ENCODE data around the gene FTCDNL1.

Gene FTCDNL1

GRCh38 chr2:199850718-199851500, at the start of gene FTCDNL1:
Gene FTCDNL1 (minus strand): TSS chr2:199851192. CDS start chr2:199848962, 2,230 bp downstream.
- peak; percentile 15 for DNase-seq

DNA sequence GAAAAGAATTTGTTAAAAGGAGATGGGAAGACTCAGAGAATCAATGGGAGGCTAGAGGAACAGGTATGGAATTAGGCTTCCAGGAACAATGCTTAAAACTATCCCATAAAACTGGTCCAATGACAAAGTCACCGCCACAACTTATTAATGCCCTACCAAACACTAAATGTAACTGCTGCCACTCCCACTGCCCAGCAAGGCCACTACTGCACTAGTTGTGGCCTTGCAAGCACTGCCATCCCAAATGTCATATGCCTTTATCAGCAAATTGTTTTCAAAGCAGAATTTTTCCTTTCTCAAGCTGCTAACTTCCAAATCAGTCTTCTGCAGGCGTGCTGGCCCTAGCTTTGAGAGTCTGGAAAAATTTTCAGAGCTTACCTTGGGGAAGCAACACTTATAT, 45.6 kb upstream of the FTCDNL1 start:
- DNase-seq: no peak

- DNase-seq: no peak
These were observed 44.4 kb upstream of the FTCDNL1 start for GRCh38 chr2:199895406-199895805.

GRCh38 chr2:199883474-199884212, 32.7 kb upstream of the FTCDNL1 start:
- DNase-seq: no peak

GRCh38 chr2:199882667-199883066, 31.7 kb upstream of the FTCDNL1 start:
- DNase-seq: no peak

DNA sequence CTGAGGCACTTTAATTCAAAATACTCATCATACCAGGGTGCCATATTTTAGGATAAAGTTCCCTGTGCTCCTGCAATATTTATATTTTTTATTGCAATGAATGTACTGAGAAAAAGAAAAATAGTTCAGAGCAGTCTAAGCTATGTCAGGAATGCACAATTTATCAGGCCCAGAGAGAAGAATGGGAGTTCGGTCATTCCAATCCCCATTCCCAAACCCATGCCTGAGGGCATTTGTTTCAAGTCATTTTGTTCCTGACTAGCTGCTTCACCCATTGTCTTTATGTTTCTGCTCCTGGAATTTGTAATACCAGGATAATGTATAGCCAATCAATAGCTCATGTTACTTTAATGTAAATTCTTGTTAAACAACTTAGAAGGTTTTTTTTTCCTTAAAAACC, 24.4 kb upstream of the FTCDNL1 start:
- no peak for DNase-seq

GRCh38 chr2:199874209-199874608, 23.2 kb upstream of the FTCDNL1 start:
- DNase-seq: no peak

DNA sequence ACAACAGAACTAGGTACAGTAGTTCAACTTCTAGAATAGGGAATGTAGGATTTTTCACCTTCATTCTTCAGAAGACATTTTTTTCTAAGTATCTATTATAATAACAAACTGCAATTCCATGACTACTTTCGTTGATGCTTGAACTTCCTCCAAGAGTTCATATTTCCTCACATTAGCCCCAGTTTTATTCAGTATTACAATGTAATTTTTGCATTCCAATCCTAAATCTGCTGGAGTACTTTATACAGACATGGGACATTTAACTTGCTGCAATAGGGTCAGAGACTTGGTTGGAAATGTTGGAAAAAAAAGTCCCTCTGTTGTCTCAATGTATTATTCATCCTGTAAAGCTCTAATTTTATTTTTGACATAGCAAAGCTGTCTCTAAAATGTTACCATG, 19.6 kb upstream of the FTCDNL1 start:
- no peak for DNase-seq

GRCh38 chr2:199869653-199870052, 18.7 kb upstream of the FTCDNL1 start:
- DNase-seq: no peak

DNA sequence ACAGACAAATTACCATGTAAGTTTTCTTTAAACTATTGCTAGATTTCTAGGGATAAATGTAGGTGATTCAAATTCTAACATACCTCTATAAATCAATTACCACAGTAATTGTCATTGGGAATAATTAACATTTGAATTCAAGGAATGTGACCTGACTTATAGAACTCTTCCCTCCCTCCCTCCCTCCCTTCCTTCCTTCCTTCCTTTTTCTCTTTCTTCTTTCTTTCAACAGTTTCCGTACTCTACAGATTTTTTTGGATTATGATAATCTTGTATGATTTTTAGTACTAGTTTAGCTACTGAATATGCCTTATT, 18.2 kb upstream of the FTCDNL1 start:
- DNase-seq: no peak

DNA sequence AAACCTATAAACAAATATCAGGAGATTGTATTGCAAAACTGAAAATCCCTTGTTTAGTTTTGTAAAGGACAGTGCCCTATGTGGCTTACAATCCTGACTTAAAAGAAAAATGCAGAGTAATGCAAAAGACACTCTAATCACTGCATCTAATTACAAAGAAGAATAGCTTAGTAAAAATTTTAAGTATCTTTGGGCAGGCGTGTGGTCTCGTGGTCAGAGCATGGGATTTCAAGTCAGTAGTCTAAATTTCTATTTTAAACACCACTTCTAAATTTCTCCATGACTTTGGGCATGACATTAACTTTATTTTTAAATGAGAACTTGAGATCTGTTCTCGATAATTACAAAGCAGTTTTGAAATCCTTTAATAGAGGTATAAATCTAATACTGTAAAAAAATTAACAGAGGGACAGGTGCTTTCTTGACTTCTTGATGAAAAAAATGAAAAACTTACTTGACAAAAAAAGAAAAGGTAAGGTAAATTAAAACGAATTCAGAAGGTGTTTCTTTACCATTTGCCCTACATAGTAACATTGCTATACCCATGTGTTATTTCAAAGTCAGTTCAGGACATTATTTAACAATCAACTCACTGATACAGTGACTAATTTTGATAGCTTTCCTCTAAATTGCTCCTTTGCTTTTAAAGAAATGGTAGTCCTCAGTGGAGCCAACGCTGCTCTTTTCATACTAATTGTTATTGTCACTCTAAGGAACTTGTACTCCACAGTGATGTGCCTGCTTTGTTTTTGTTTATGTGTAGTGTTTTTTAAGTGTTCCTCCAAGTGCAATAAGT, 17.6 kb upstream of the FTCDNL1 start:
- no peak for DNase-seq

DNA sequence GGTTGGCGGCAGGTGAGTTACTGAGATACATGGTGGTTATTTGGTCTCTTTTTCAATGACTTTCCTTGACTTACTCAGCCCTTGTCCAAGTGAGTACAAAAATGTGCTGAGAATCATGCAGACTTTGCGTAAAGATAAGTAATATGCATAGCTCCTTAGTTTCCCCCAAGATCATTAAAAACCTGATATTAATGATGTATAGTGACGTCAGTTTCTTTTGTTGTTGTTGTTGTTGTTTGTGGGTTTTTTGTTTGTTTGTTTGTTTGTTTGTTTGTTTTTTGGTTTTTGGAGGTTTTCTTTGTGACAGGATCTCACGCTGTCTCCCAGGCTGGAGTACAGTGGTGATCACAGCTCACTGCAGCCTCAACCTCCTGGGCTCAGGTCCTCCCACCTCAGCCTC, 14.9 kb upstream of the FTCDNL1 start:
- DNase-seq: no peak

DNA sequence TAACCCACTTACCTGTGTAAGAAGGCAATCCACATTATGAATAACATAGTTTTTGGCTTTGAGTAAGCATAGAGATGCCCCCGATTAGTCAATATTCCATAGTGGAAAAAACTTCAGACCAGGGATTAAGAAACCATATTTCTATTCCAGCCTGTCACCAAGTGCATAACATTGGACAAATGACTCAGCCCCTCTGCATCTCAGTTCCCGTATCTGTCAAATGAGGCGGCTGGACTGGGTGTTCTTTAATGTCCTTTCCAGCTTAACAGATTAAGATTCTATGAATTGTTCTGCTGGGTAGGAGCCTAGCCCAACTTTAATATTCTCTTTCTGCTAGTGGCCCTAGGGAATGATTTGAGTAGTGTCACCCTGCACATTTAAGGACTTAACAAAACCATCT, 11.8 kb upstream of the FTCDNL1 start:
- DNase-seq: no peak

DNA sequence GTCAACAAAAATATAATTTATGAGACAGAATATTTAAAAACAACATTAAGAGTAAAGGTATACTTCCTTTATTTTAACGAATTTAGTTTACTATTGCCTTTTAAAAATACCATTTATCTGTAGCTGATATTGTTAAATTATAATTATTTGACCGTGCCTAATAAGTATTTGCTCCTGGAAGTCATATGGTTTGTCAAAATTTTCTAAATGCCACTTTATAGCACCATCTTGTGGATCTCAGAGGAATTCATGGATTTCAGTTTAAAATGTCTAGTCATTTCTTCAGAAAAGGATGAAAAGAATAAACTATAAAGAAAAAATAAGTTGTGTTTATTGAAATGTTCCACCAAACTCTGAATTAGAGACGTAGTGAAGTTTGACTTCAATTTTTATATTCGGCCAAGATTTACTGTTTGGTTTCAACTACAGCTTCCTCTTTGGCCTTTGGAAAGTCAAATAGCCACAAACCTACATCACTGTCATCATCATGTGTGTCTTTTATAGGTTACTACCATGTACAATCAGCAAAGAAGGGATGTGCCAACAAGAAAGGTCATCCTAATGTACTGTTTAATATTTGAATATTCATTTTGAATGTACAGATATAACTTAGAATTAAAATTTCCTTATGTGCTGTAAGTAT, 10.3 kb upstream of the FTCDNL1 start:
- no peak for DNase-seq

DNA sequence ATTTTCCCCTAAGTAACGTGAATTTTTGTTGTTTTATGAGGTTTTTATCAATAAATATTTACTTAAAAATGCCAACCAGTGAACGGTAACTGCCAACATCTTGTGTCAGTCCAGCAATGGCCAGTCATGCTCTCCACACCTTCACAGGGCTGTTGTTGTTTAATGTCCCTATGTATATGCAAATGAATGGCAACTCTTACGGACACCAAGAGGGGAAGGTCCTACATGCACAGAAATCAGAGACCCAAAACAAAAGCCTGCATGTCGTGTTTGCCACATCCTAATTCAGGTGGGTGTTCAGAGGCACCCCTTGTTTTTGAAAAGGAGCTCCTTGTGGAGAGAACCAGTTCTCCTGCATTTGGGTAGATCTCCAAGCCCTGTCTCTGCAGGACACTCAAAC, 4.8 kb upstream of the FTCDNL1 start:
- DNase-seq: no peak

- DNase-seq: no peak
These were observed 891 bp upstream of the FTCDNL1 start for GRCh38 chr2:199851883-199852282.

DNA sequence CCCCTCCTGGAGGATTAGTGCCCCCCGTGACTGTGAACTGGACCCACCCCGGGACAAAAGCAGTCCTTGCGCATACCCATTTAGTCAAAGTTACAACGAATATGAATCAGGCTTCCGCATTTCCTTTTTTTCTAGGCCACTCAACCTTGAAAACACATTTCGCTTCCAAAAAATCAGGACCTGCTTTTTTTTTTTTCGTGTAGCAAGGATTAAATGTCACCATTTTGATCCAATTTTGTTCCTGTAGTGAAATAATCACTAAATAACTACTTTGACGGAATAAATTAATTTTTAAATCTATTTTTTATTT, 464 bp upstream of the FTCDNL1 start:
- no peak for DNase-seq

DNA sequence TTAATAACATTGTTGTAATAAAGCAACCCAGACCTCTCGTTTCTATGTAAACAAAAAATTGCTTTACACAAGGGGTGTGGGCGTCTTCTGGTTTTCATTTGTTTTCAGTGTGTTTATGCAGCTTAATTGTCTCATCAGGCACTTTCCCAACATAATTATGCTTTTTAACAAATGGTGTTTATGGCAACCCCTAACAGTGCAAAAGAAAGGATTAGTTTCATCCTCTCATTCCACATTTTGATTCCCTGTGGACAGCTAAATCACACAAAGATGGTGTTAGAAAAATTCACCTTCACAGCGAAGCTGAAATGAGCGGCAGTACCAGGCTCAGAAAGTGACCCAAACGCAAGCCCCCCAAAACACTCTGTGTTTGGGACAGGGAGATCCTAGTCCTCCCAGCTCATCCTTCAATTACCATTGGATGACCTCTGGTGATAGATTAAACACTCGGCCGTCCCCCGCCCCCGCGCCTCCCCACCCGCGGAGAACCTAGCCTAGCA, 724 bp downstream of the FTCDNL1 start:
- DNase-seq: no peak

- no peak for DNase-seq
These were observed 2.4 kb downstream of the FTCDNL1 start for GRCh38 chr2:199848389-199849130.

GRCh38 chr2:199847181-199847864, 3.7 kb downstream of the FTCDNL1 start:
- no peak for DNase-seq

DNA sequence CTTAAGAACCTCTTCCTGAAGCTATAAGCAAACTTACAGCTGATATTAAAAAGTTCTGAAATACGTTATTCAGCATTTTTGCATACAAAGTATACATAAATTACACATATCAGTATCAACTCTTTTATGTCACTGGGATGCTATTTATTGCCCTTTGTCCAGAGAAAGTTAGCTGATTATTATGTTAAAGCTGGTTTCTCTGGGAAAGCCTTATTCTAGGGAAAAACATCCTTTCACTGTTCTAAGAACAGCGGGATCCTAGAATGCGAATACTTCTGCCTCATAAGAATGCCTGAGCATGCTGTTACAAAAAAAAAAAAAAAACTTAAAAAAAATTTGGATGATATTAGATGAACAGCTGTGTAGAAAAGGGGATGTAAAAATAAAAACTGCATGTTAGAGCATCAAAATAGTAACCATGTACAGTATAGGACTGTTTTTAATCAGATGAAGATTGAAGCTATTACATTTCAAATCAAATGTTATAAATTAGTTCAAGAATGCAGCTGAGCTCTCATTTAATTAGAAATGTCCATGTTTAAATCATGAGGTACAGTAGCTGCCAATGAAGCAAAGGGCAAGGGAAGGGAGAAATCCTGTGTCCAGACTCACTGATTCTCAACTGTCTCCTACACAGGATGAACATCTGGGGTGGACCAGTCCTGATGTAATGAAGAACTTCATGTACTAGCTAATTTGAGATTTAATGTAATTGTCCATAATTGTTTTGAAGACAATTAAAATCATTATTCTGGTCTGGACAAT, 8.2 kb downstream of the FTCDNL1 start:
- DNase-seq: no peak
